Kidney epithelial cell (primary cell): ENCODE data around the gene MAP1A. TPM values are rescaled to one million over a fixed set of nuclear protein-coding genes. Genes with fewer than 3 reads are reported as not detected.
"Not testable (repeated sequence)": the region's sequence is repeated elsewhere in the genome, so short reads cannot be mapped to it uniquely, and the experiment has no call there.

Source experiments
- DNase-seq: peaks from one replicate; pipeline ENCODE4 v3.0.0-alpha.2; 2010; ENCODE audit warnings: low read depth
- H3K27me3 ChIP-seq: 2 replicates; pipeline ENCODE4 v1.6.0; 2011; ENCODE audit warnings: low read length; ENCODE audit not compliant: control insufficient read depth, insufficient read depth
- H3K36me3 ChIP-seq: 2 replicates; pipeline ENCODE4 v1.5.1; 2011; ENCODE audit warnings: low read length; ENCODE audit not compliant: control insufficient read depth, insufficient read depth
- H3K4me3 ChIP-seq: 2 replicates; pipeline ENCODE4 v1.5.1; 2011; ENCODE audit warnings: low read depth, mild to moderate bottlenecking, control low read depth, low read length
- CTCF ChIP-seq: IDR thresholded peaks from 2 replicates; pipeline ENCODE4 v1.5.1; 2011; ENCODE audit warnings: mild to moderate bottlenecking, moderate library complexity, low read length, control low read depth, inconsistent platforms; ENCODE audit not compliant: insufficient read depth, poor library complexity, severe bottlenecking
- total RNA-seq: library from RNA; depleted of rRNA; stranded (reverse); fragments of >200 nt; gene quantifications from 2 replicates; pipeline ENCODE4 v1.2.3, GENCODE V29; 2015

MAP1A gene
- total RNA-seq, 1 donor from 2014 or later = 2.0 TPM

GRCh38 chr15:43528542-43529007 lies 11.2 kb downstream of the MAP1A start:
- no peak overlapping the region for H3K4me3 ChIP-seq
- H3K36me3 ChIP-seq = no peaks in the 10 kb centered on the region
- DNase-seq = no peak
- no peaks in the 10 kb centered on the region for H3K27me3 ChIP-seq
- TF ChIP-seq CTCF = no peak

GRCh38 chr15:43529141-43529540 lies 11.7 kb downstream of the MAP1A start:
- no peak for TF ChIP-seq CTCF
- no peak overlapping the region for H3K4me3 ChIP-seq
- DNase-seq = no peak
- no peaks in the 10 kb centered on the region for H3K27me3 ChIP-seq
- H3K36me3 ChIP-seq = no peaks in the 10 kb centered on the region

GRCh38 chr15:43529587-43530345 lies 12.4 kb downstream of the MAP1A start:
- Histone ChIP-seq H3K36me3 (no peaks in the 10 kb centered on the region), H3K4me3 (no peak overlapping the region), H3K27me3 (no peaks in the 10 kb centered on the region)
- no peak for TF ChIP-seq CTCF
- no peak for DNase-seq

GRCh38 chr15:43531018-43531670 lies 13.7 kb downstream of the MAP1A start:
- no peak for TF ChIP-seq CTCF
- H3K4me3 ChIP-seq = no peak overlapping the region

GRCh38 chr15:43532826-43533225 lies 15.4 kb downstream of the MAP1A start:
- not testable (repeated sequence) for H3K36me3 ChIP-seq, H3K27me3 ChIP-seq, H3K4me3 ChIP-seq, DNase-seq

More at GRCh38 chr15:43531018-43531670, 13.7 kb downstream of the MAP1A start:
- H3K27me3 ChIP-seq = no peaks in the 10 kb centered on the region
- DNase-seq = no peak
- H3K36me3 ChIP-seq = no peaks in the 10 kb centered on the region

GRCh38 chr15:43534897-43535296 lies 17.5 kb downstream of the MAP1A start:
- H3K27me3 ChIP-seq = no peaks in the 10 kb centered on the region
- no peak for TF ChIP-seq CTCF
- no peak overlapping the region for H3K4me3 ChIP-seq
- DNase-seq = no peak
- no peaks in the 10 kb centered on the region for H3K36me3 ChIP-seq
